IgD-negative memory B cell (primary cell): ENCODE data around the gene ADORA3. TPM values are rescaled to one million over a fixed set of nuclear protein-coding genes. Genes with fewer than 3 reads are reported as not detected.

Source experiments
- H3K27ac Mint-ChIP-seq, 3 donors: one replicate each; pipeline ENCODE4 v1.8.0; 2020 to 2022; ENCODE audit warnings: mild to moderate bottlenecking in 3 of 3, mixed read lengths in 3 of 3, moderate library complexity in 1 of 3
- H3K27me3 Mint-ChIP-seq: one replicate; pipeline ENCODE4 v1.8.0; 2021; ENCODE audit warnings: mixed read lengths
- H3K36me3 Mint-ChIP-seq: one replicate; pipeline ENCODE4 v1.8.0; 2020; ENCODE audit warnings: mild to moderate bottlenecking, mixed read lengths
- H3K4me1 Mint-ChIP-seq, 3 donors: one replicate each; pipeline ENCODE4 v1.8.0; 2020 to 2022; ENCODE audit warnings: mixed read lengths in 3 of 3, mild to moderate bottlenecking in 1 of 3
- H3K4me3 Mint-ChIP-seq, 4 donors: one replicate each; pipeline ENCODE4 v1.8.0; 2020 to 2022; ENCODE audit warnings: mild to moderate bottlenecking in 4 of 4, mixed read lengths in 4 of 4, moderate library complexity in 3 of 4
- H3K9me3 Mint-ChIP-seq, 3 donors: one replicate each; pipeline ENCODE4 v1.8.0; 2020 to 2021; ENCODE audit warnings: mixed read lengths in 3 of 3, mild to moderate bottlenecking in 1 of 3
- polyA plus RNA-seq: library from polyadenylated mRNA; unstranded; fragments of 300-500 nt; fragmentation: Illumina TruSeq; gene quantifications from one replicate; pipeline ENCODE4 v1.2.3, GENCODE V29; 2021

ADORA3 gene
- polyA plus RNA-seq, 1 donor from 2014 or later = 0.44 TPM

DNA sequence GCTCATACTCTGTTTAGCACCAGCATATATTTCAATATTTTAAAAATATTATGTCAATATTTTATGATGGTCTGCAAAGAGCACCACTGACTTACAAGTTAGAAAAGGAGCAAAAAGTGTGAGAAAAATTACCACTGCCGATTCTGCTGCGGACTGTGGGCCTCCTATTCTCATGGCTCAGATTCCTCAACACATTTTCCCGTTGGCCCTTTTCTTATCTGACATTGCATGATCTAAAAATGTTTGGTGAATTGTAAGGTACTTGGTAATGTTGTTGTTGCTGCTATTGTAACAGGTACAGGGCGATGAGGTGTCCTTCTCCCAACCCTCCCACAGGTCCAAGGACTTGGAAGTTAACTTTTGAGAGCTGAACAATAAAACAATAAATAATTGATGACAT is 28.9 kb downstream of the ADORA3 start:
- H3K4me1 Mint-ChIP-seq = peaks cover 36 to 44% (median 39%) of the 10 kb centered on the region in 3 donors
- peak overlapping the region; percentile 86 to 94 (median 90) for H3K4me3 Mint-ChIP-seq
- peaks cover 6% of the 10 kb centered on the region for H3K36me3 Mint-ChIP-seq
- no peaks in the 10 kb centered on the region for H3K9me3 Mint-ChIP-seq
- H3K27ac Mint-ChIP-seq = peak overlapping the region; percentile 84 to 97 (median 85)
- H3K27me3 Mint-ChIP-seq = no peaks in the 10 kb centered on the region

- Mint-ChIP-seq H3K27ac (peak overlapping the region; percentile 85 to 97 (median 97)), H3K4me1 (peaks cover 36 to 44% (median 39%) of the 10 kb centered on the region in 3 donors), H3K36me3 (peaks cover 6% of the 10 kb centered on the region), H3K4me3 (peak overlapping the region; percentile 86 to 94 (median 94)), H3K9me3 (no peaks in the 10 kb centered on the region), H3K27me3 (no peaks in the 10 kb centered on the region)
Observed at GRCh38 chr1:111474106-111474505, 29.3 kb downstream of the ADORA3 start.

- no peak overlapping the region for H3K27ac Mint-ChIP-seq
- H3K4me1 Mint-ChIP-seq = peaks cover 19 to 25% (median 22%) of the 10 kb centered on the region in 3 donors
- H3K27me3 Mint-ChIP-seq = no peaks in the 10 kb centered on the region
- no peak overlapping the region for H3K4me3 Mint-ChIP-seq
- H3K9me3 Mint-ChIP-seq = no peaks in the 10 kb centered on the region
- H3K36me3 Mint-ChIP-seq = no peaks in the 10 kb centered on the region
Observed at GRCh38 chr1:111471538-111471937, 31.9 kb downstream of the ADORA3 start.

GRCh38 chr1:111471012-111471411 is 32.4 kb downstream of the ADORA3 start:
- Mint-ChIP-seq H3K9me3 (no peaks in the 10 kb centered on the region), H3K36me3 (no peaks in the 10 kb centered on the region), H3K4me1 (peaks cover 16 to 20% (median 19%) of the 10 kb centered on the region in 3 donors), H3K27ac (no peak overlapping the region), H3K4me3 (no peak overlapping the region), H3K27me3 (no peaks in the 10 kb centered on the region)

DNA sequence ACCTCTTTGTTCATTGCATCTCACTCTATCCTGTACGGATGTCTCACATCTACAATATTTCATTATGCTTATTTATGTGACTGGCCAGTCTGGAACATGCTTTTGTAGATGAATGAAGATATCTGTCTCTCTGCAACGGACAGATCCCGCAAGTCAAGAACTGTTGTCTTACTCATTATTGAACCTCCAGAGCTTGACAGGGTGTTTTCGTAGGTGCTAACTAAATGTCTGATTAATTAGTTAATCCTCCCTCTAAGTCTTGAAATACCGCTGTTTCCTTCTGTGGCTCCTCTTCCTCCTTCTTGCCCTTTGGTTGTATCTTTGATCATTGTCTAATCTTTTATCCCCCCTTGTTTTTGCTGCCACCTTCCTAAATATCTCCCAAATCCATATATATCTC is 32.8 kb downstream of the ADORA3 start:
- no peaks in the 10 kb centered on the region for H3K9me3 Mint-ChIP-seq
- H3K27ac Mint-ChIP-seq = no peak overlapping the region
- no peaks in the 10 kb centered on the region for H3K36me3 Mint-ChIP-seq
- H3K4me3 Mint-ChIP-seq = no peak overlapping the region
- peaks cover 14 to 15% (median 15%) of the 10 kb centered on the region in 3 donors for H3K4me1 Mint-ChIP-seq
- H3K27me3 Mint-ChIP-seq = no peaks in the 10 kb centered on the region

DNA sequence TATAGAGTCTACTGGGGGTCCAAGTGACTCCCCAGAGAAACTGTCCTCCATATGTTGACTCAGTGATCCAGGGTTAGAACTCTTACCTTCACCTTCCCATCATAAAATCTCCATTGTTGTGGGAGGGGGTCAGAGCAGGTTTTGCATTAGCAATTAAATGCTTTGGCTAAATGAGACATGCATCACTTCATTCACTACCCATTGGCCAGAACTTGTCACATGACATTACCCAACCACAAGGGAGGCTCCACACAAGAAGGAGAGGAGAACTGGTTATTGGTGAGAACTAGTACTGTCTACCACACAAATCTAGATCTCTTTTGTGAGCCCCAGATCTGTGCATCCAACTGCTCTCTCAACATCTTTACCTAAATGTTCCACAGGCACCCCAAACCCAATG is 33.9 kb downstream of the ADORA3 start:
- H3K36me3 Mint-ChIP-seq = no peaks in the 10 kb centered on the region

GRCh38 chr1:111468717-111469100 is 34.7 kb downstream of the ADORA3 start:
- H3K4me3 Mint-ChIP-seq = peak overlapping the region in 1 of 4 donors; percentile 33
- peaks cover 2% of the 10 kb centered on the region for H3K36me3 Mint-ChIP-seq
- H3K27ac Mint-ChIP-seq = peak overlapping the region in 1 of 3 donors; percentile 79
- H3K9me3 Mint-ChIP-seq = no peaks in the 10 kb centered on the region
- no peaks in the 10 kb centered on the region for H3K27me3 Mint-ChIP-seq
- H3K4me1 Mint-ChIP-seq = peaks cover 7 to 15% (median 8%) of the 10 kb centered on the region in 3 donors

More for the DNA sequence above, 33.9 kb downstream of the ADORA3 start:
- no peaks in the 10 kb centered on the region for H3K27me3 Mint-ChIP-seq
- peaks cover 8 to 15% (median 9%) of the 10 kb centered on the region in 3 donors for H3K4me1 Mint-ChIP-seq
- H3K4me3 Mint-ChIP-seq = no peak overlapping the region
- no peaks in the 10 kb centered on the region for H3K9me3 Mint-ChIP-seq
- H3K27ac Mint-ChIP-seq = no peak overlapping the region

- Mint-ChIP-seq H3K27me3 (no peaks in the 10 kb centered on the region), H3K4me1 (peaks cover 7 to 17% (median 9%) of the 10 kb centered on the region in 3 donors), H3K27ac (peak overlapping the region in 1 of 3 donors; percentile 79), H3K4me3 (peak overlapping the region in 1 of 4 donors; percentile 33), H3K36me3 (peaks cover 6% of the 10 kb centered on the region), H3K9me3 (no peaks in the 10 kb centered on the region)
Observed at GRCh38 chr1:111467865-111468716, 35.3 kb downstream of the ADORA3 start.

- Mint-ChIP-seq H3K4me3 (no peak overlapping the region), H3K9me3 (no peaks in the 10 kb centered on the region), H3K36me3 (peaks cover 8% of the 10 kb centered on the region), H3K27ac (no peak overlapping the region), H3K27me3 (no peaks in the 10 kb centered on the region), H3K4me1 (peaks cover 2 to 15% (median 3%) of the 10 kb centered on the region in 3 donors)
Observed at GRCh38 chr1:111466480-111466879, 37.0 kb downstream of the ADORA3 start.

GRCh38 chr1:111465754-111466153 is 37.7 kb downstream of the ADORA3 start:
- no peaks in the 10 kb centered on the region for H3K9me3 Mint-ChIP-seq
- H3K4me1 Mint-ChIP-seq = peaks cover 2 to 16% (median 3%) of the 10 kb centered on the region in 3 donors
- H3K36me3 Mint-ChIP-seq = peaks cover 8% of the 10 kb centered on the region
- H3K27ac Mint-ChIP-seq = no peak overlapping the region
- H3K27me3 Mint-ChIP-seq = no peaks in the 10 kb centered on the region
- H3K4me3 Mint-ChIP-seq = no peak overlapping the region

GRCh38 chr1:111463029-111463683 is 40.3 kb downstream of the ADORA3 start:
- H3K36me3 Mint-ChIP-seq = peaks cover 9% of the 10 kb centered on the region

DNA sequence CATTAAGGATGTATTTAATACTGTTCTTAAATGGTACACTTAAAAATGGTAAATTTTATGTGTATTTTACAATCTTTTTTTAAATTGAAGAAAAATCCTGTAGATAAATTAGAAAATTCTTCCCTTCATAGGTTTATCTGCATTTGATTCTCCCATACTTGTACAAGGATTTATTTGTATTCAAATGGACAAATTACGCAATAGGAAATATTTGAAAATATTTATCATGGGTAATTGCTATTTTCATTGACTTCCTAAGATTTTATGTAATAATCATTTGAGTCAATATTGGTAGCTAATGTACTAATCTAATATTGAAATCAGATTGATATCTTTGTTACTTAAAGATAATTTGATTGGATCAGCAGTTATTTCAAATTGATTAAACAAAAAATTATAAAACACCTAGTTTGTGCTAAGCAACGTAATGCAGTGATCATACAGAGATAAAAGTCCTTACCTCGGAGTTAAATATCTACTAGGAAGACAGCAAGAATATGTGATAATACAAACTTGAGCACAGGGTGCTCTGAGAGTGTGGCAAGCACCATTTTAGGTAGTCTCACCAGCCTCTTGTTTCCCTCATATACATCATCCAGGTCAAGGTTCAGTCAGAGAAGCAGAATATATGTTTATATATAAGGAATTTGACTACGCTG is 40.9 kb downstream of the ADORA3 start:
- Mint-ChIP-seq H3K36me3 (peaks cover 13% of the 10 kb centered on the region), H3K27ac (peak overlapping the region in 1 of 3 donors; percentile 29), H3K9me3 (no peaks in the 10 kb centered on the region), H3K4me1 (peaks cover 2 to 18% (median 3%) of the 10 kb centered on the region in 3 donors), H3K27me3 (no peaks in the 10 kb centered on the region), H3K4me3 (no peak overlapping the region)

More at GRCh38 chr1:111463029-111463683, 40.3 kb downstream of the ADORA3 start:
- Mint-ChIP-seq H3K27ac (peak overlapping the region in 2 of 3 donors; percentile 8 to 13), H3K9me3 (no peaks in the 10 kb centered on the region), H3K4me1 (peaks cover 2 to 18% (median 3%) of the 10 kb centered on the region in 3 donors), H3K27me3 (no peaks in the 10 kb centered on the region), H3K4me3 (no peak overlapping the region)

DNA sequence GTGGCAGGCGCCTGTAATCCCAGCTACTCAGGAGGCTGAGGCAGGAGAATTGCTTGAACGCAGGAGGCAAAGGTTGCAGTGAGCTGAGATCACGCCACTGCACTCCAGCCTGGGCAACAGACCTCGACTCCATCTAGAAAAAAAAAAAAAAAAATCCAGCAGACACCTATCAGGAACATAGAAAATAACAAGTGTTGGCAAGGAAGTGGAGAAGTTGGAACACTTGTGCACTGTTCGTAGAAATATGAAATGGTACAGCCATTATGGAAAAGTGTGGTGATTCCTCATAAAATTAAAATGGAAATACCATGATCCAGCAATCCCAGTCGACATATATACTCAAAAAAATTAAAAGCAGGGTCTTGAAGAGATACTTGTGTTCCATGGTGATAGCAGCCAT is 41.7 kb downstream of the ADORA3 start:
- Mint-ChIP-seq H3K9me3 (no peaks in the 10 kb centered on the region), H3K36me3 (peaks cover 13% of the 10 kb centered on the region), H3K27ac (peak overlapping the region in 1 of 3 donors; percentile 29), H3K4me1 (peaks cover 2 to 18% (median 3%) of the 10 kb centered on the region in 3 donors), H3K27me3 (no peaks in the 10 kb centered on the region), H3K4me3 (no peak overlapping the region)

DNA sequence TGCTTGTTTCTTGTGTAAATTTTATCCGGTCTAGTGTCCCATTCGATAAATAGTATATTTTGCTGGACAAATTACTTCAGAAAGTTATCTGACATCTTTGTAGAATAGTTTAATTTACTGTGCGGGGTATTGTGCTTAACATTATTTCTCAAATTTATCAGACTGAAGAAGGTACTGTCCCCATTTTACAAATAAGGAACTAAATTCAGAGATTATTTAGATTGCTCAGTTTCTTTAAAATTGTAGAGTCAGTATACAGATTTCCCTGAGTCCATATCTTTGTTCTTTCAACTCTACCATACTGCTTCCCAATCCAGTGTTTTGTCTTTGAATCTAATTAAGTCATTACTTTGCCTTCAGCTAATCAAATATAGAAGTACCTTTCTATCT is 47.8 kb downstream of the ADORA3 start:
- Mint-ChIP-seq H3K4me1 (peaks cover 15 to 33% (median 31%) of the 10 kb centered on the region in 3 donors), H3K9me3 (no peaks in the 10 kb centered on the region), H3K4me3 (peak overlapping the region in 2 of 4 donors; percentile 5 to 43), H3K27ac (peak overlapping the region in 2 of 3 donors; percentile 45 to 90), H3K27me3 (no peaks in the 10 kb centered on the region), H3K36me3 (peaks cover 12% of the 10 kb centered on the region)
